NCI-H82 treated with DMSO at 0.1 percent for 48 hours (cell line): ENCODE results near the gene SMOC1.
"Not testable (repeated sequence)": the region's sequence is repeated elsewhere in the genome, so short reads cannot be mapped to it uniquely, and the experiment has no call there.

Source experiments
- DNase-seq: peaks from one replicate; lab custom pipeline; 2025; ENCODE audit not compliant: unreplicated experiment; lab: John Stamatoyannopoulos, UW

SMOC1 gene

DNA sequence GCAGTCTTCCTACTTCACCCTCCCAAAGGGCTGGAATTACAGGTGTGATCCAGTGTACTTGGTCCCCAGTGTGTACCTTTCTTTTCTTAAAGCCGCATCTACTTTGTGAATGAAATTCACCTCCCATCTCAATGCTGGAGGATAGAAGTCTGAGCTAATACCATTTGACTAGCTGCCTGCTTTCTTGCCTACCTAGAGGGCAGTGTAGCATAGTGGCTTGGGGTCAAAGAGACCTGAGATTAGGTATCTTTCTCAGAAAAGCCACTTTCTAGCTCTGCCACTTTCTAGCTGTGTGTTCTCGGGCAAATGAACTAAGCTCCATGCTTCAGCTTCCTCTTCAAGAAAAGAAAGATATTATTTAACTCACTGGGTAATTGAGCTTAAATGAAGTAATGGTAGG, 16.9 kb downstream of the SMOC1 start:
- DNase-seq: no peak

DNA sequence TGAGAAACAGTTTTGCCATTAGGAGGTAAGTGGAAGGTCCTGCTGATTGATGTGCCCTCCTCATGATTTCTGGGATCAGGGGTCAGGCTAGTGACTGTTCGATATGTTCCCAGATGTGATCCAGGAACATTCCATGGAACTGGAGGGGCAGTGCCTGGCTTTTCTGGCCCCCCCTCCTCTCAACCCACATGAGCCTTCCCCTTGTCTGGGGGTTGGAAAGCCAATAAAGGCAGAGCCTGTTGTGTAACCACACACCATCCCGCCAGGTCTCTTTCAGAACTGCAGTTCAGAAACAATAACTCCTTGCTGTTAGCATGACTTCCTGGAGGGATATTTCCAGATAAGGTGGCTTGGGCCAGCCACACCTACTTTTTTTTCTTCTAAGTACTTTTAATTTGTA, 17.8 kb downstream of the SMOC1 start:
- DNase-seq: no peak

DNA sequence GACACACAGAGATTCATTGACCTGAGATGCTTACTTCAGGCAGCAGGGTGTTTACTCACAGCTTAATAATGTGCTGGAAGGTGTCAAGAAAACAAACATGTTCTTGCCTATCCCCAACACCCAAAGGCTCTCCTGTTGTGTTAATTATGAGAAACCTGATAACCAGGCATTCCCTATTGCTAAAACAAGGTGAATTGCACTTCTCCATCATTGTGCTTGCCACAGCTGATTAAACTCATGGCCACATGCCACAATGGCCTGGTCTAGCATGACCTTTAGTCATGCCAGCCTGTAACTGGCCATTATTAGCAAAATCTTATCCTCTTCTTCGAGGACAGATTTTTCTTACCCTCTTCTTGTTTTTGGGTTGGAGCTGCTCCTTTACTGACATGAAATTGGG, 21.4 kb downstream of the SMOC1 start:
- no peak for DNase-seq

DNA sequence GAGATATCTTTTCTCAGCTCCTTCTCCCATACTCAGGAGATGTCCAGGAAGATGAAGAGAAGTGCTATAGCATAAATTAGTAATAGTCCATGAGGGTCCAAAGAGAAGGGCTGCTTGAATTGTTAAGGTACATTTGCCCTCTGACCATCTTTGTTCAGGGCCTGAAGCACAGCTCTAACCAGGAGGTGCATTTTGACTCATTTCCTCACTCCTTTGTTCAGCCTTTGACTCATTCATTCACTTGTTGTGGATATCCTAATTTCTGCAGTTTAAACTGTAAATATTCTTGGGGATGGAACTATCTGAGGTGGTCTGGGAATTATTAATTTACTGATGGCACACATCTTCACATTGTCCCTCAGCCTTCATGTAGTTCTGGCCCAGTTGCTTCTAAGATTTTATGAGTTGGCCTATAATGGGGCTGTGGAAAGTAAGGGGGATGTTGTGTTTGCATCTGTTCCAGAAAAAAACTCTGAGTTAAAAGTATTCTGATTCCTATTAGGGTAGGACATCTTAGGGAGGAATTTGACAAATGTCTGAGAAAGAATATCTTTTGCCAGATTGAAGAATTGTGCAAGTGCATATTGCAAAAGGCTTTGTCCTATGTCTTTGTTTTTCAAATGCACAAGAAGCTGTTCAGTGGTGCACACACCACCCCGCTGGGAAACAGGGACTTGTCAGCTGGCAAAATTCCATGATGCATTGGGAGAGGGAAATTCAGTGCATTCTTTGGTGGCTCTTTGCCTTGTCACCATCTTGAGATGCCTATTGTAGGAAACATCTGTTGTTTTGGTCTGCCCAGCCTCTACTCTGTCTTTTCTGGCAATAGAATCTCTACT, 22.1 kb downstream of the SMOC1 start:
- no peak for DNase-seq

DNA sequence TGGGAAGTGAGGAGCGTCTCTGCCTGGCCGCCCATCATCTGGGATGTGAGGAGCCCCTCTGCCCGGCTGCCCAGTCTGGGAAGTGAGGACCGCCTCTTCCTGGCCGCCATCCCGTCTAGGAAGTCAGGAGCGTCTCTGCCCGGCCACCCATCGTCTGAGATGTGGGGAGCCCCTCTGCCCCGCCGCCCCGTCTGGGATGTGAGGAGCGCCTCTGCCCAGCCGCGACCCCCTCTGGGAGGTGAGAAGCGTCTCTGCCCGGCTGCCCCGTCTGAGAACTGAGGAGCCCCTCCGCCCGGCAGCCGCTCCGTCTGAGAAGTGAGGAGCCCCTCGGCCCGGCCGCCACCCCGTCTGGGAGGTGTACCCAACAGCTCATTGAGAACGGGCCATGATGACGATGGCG, 23.8 kb downstream of the SMOC1 start:
- not testable (repeated sequence) for DNase-seq

DNA sequence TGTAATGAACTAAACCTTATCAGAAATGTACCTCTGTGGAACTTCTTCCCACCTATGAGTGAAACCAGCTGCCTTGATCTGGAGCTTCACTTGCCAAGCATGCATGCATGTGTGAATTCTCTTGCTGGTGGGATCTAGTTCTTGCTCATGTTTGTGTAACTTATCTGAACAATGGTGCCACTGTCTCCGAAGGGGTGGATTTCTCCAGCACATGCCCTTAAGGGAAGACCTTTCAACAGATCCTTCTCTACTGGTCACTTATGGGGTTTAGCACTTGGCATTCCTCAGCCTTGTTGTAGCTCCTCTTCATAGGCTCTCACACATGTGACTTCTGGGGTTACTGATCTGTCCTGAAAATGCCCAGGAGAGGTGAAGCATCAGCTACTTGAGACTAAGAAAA, 25.0 kb downstream of the SMOC1 start:
- DNase-seq: no peak

DNA sequence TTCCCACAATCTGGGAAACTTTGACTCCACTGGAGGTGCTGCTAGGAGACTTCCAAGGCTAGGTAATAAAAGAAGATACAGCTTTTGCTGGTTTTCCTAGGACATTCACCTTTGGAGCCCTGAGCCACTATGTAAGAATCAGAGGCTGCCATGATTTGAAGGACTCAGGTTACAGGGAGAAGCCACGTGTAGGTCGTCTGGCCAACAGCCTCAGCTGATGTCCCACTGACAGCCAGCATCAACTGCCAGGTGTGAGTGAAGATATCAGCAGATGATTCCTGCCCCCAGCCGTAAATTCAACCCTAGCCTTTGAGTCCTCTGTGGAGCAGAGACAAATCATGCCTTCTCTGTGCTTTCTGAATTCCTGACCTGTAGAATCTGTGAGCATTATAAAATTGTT, 27.0 kb downstream of the SMOC1 start:
- no peak for DNase-seq

DNA sequence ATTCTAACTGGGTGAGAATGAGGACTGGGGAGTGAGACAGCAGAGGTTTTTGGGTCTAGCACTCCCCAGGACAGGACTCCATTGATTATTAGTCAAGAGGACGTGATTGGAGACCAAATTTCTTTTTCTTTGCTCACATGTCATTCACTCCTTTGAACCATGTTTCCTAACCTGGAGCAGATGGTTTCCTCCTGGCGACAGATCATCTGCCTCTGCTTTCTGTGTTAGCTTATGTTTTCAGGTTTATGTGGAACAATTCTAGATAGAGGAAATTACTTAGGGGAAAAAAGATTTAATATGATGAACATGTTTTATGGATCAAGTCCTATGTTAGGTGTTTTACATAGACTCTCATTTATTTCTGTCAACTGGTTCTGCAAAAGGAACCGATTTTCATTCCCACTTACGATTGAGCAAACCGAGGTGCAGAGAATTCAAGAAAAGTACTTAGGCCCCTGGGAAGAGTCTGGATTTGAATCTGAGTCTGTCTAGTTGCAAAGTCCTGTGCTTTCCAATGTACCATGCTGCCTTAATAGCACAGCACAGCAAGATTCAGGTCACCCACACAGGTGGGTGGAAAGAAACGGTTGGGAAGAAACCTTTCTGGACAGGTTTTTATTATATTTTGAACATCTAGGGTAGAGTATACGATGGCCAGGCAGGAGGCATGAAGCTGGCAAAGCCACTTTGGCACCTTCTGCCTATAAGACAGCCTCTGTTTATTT, 30.8 kb downstream of the SMOC1 start:
- DNase-seq: no peak

DNA sequence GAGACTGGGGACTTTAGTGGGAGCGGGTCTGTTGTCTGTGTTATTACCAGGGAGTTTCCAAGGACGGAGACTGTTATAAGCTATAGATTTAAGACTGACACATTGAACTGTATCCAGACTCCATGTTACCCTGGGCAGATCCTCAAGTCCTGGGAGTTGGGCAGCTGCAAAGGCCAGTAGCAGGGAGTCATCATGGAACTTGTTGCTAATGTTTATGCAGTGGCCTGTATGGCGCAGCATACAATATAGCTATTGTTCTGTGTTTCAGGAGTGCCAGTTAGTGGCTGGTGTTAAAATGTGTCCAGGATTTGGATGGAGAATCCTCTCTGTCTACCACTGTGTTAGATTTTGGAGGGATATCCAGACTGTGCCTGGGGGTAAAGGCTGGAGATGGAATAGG, 31.7 kb downstream of the SMOC1 start:
- no peak for DNase-seq

DNA sequence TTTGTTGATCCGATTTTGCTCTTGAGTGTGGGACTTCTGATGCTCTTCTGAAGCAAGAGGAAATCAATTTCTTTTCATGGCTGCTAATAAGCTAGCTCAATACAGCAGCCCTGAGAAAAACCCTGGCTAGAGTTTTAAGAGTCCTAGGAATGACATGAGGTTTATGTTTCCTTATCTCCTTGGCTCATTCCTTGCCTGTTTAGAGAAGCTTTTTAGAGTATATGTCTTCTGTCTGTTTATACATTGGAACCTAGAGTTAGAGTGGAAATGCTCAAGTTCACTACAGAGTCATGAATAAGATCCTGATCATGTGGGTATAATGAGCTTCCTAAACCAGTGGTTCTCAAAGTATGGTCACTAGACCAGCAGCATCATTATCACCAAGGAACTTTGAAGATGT, 34.5 kb downstream of the SMOC1 start:
- DNase-seq: no peak

DNA sequence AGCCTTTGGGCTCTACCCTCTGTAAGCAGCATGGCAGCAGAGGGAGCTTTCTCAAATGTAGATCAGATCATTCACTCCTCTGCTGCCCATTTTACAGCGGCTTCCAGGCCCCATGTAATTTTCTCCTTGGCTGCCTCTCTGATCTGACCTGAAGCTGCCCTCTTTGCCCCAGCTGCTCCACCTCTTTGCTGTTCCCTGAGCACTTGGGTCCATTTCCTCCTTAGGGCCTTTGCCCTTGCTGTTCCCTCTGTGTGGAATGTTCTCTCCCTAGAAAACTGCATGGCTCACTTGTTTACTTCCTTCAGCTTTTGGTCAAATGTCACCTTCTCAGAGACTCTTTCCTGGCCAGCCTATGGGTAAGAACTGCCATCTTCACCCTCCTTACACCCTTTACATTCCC, 37.2 kb downstream of the SMOC1 start:
- no peak for DNase-seq

DNA sequence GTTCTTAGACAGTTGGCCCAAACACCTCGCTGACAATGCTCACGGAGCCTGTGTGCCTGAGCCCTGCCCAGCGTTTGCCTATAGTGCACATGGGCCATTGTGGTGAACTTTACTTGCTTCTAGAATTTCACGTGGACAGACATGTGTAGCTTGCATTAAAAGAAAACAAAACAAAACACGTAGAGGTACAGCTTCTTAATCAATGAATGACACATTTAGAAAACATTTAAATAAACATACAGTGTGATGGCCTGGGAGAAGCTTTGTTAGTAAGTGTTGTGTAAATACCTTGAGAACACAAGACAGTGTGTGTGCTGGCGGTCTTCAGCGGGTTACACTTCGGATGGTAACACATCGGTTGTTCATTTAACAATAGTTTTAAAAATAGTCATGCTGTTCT, 38.1 kb downstream of the SMOC1 start:
- DNase-seq: no peak

DNA sequence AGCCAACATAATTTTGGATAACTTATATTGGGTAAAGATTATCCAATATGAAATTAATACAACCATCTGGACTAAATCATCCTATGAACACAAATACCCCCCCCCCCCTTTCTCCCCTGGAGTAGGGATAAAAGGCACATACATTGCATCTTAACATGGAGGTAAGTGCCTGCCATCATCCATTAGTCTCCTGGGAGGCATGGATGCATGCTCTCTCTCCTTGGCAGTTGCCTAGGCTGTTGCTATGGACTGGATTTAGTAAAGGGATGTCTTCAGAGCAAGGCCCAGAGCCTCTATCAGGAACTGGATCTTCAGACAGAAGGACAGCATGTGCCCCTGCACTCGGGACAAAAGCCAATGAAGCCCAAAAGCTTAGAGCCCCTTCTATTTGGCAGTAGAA, 40.6 kb downstream of the SMOC1 start:
- DNase-seq: no peak

DNA sequence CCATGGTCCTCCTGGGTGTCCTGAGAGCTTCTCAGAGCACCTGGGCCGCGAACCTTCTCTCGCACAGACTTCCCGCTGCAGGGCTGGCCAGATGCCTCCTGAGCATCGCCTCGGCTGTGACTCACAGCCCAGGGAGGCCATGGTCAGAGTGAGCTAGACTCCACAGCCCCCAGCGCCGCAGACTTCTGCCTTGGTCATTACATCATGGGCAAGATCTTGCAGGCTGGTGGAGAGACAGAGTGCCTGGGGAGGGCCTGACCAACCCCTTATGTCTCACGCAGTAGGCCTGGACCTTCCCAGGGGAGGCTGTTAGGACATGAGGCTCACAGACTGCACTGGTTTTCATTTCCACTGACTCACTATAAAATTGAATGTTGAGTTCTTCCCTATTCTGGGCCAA, 41.8 kb downstream of the SMOC1 start:
- no peak for DNase-seq

DNA sequence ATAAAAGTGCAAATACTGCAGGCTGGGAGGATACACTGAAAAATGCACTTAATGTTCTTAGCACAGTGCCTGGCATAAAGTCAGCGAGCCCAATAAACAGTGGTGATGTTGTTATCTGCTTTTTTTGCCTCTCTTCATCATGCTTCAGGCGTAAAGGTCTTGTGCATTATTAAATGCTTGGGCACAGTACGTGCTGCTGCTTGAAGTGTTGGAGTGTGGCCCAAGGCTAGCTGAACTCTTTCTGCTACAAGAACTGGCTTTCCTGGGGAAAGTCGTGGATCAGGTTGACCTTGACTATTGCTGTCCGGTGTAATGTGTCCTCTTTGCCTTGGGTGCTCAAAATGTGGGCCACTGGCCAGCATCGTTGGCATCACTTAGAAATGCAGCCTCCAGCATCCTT, 43.0 kb downstream of the SMOC1 start:
- no peak for DNase-seq

DNA sequence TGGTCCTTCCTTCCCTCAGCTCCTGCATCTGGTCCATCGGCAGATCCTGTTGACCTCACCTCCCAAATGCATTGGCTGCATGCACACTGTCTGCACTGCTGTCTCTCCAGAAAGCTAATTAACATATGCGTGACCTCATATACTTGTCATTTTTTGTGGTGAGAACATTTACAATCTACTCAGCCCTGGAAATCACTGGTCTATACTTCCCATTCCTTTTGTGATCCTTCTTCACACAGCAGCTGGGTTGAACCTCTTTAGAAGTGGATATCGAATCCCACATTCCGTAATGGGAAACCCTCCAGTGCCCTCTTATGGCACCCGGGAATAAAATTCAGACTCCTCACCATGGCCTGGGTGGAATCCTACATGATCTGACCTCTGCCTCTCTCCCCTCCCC, 45.0 kb downstream of the SMOC1 start:
- DNase-seq: no peak

DNA sequence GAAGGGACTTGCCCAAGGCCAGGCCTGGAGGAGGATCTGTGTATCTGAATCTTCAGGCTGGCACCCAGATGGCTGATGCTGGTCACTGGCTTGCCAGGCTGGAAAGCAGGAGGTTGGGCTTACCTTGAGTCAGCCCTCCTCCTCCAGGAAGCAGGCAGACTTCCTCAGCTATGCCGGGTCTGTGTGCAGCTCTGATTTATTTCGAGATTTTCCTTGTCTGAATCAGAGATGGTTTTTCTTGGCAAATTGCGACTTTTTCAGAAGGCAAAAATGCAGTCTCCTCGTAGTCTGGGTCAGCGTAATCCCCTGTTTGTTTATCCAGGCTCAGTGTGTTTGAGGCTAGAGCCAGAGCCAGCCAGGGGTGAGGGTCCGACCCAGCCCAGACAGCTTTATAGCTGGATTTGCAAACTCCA, 48.9 kb downstream of the SMOC1 start:
- no peak for DNase-seq

DNA sequence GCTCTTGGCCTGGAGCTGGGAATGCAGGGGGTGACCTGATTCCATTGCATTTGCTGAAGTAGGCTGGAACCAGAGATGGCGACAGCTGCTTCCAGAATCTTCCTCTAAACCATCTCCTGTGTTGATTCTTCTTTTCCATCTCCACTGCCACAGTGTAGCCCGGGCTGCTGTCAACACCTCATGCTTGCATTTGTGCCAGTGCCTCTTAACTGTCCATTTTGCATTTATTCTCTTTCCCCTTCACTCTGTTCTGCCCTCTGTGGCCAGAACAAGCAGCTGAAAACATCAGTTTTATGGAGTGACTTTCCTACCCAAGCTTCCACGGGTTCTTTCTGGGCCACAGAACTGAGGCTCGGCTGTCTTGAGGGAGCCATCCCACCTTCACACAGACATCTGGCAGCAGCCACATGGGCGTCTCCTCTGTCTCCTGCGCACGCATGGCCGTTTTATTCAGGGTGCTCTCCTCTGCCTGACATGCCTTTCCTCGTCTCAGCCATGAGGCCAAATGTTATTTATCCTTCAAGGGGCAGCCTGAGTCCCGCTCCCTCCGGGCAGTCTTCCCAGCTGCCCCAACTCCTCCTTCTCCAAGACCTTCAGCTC, 51.7 kb downstream of the SMOC1 start:
- DNase-seq: no peak

DNA sequence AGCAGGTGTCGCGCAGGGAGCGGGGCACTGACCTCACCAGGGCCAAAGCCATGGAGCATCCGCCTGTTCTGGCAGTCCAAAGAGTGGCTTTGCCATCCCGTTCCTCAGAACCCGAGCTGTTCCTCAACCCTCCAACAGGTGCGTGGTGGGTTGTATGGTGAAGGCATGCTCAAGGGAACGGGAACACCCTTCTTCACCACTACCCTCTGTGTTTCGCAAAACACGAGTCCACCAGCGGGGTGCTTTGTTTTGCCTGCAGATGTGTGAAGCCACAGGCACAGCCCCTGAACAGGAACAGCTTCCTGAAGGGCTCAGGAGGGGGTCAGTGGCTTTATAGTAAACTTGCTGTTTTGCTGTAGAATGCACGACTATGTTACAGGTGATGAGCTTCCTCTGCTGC, 52.7 kb downstream of the SMOC1 start:
- DNase-seq: no peak

DNA sequence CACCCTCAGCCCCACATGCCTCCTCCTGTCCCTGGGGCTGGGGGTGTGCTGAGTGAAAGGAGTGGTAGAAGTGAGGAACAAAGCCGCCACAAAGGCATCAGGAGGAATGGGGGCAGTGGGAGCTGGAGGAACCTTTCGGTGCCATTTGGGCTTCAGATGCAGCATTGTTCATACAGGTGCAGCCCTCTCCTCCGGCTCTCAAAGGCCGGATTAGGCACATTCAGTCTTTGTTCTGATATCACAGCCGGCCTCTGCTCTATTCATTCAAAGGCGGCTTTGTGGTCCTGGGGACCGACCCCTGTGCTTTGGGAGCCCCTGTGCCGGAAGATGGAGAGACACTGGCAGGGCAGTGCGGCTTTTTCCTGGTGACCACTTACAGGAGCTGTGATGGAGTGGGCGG, 53.2 kb downstream of the SMOC1 start:
- DNase-seq: no peak

DNA sequence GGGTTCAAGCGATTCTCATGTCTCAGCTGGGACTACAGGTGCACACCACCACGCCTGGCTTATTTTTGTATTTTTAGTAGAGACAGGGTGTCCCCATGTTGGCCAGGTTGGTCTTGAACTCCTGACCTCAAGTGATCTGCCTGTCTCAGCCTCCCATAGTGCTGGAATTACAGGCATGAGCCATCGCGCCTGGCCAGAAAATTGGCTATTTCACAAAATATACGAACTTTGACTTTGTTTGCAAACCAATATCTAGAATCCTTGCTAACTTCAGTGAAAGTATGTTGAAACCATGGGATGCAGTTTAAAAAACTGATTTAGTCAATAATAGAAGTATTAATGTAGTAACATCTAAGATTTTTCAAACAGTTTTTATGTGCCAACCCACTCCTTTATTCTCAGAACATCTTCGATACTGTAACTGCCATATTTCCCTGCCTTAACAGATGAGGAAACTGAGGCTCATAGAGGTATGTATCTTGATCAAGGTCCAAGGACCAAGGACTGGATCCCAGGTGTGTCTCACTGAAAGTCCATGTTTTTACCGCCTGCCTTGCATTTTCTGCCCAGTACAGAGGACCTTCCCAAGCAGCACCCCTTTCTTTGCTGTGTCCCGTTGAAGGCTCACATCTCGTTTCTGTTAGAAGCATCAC, 54.5 kb downstream of the SMOC1 start:
- DNase-seq: no peak
